GM12878 (cell line): Measurements from ENCODE around the gene TOMT. TPM values are rescaled to one million over a fixed set of nuclear protein-coding genes. Genes with fewer than 3 reads are reported as not detected.

Experiments
- ATAC-seq: fragments of 200-7000 bp; cut with Tn5 transposase; 3 replicates; pipeline ENCODE4 v1.9.1; 2020; ENCODE audit warnings: mild to moderate bottlenecking, moderate library complexity
- BruUV-seq: library from RNA; stranded (reverse); fragments of 400-500 nt; replicated peaks from 2 replicates; lab custom pipeline; 2021; lab: Mats Ljungman, UMichigan
- CTCF ChIA-PET: fragments of 300-600 bp; sonication (Branson Sonifier 250); formaldehyde crosslinking; extraction: SDS; loops from one replicate; lab custom pipeline; 2021; ENCODE audit warnings: inconsistent platforms; lab: Yijun Ruan, JAX
- POLR2A ChIA-PET: fragments of 350-600 bp; formaldehyde crosslinking; extraction: SDS; loops from one replicate; lab custom pipeline; 2021; ENCODE audit warnings: inconsistent platforms; lab: Charles Lee
- RAD21 ChIA-PET: fragments of 300-600 bp; sonication (Branson Sonifier 250); formaldehyde crosslinking; loops from one replicate; lab custom pipeline; 2023; ENCODE audit warnings: antibody characterized with exemption; ENCODE audit not compliant: unreplicated experiment; lab: Charles Lee
- SMC1A ChIA-PET: fragments of 300-600 bp; sonication (Branson Sonifier 250); formaldehyde crosslinking; loops from one replicate; lab custom pipeline; 2023; ENCODE audit not compliant: unreplicated experiment, uncharacterized antibody; lab: Charles Lee
- DNase-seq: peaks from one replicate; pipeline ENCODE4 v3.0.0-alpha.2; 2011; ENCODE audit warnings: low read depth, low spot score
- FAIRE-seq: peaks from 3 replicates; lab custom pipeline; 2011; peaks lifted over from hg19 to GRCh38; lab: Jason Lieb, UNC
- H2AFZ ChIP-seq: 2 replicates; pipeline ENCODE4 v1.6.0; 2011; ENCODE audit warnings: low read depth, low read length, control low read depth; ENCODE audit not compliant: control insufficient read depth
- H3K27ac ChIP-seq: 2 replicates; pipeline ENCODE4 v1.5.1; 2011; ENCODE audit warnings: control low read depth; ENCODE audit not compliant: control insufficient read depth, insufficient read depth
- H3K27me3 ChIP-seq, 2 experiments: replicated peaks in 1 of 2; 2 replicates each; pipeline versions ENCODE4 v1.6.0 to v1.6.1; 2011; ENCODE audit warnings: low read length in 1 of 2; ENCODE audit not compliant: control insufficient read depth in 2 of 2, insufficient read depth in 2 of 2
- H3K36me3 ChIP-seq, 2 experiments: 2 replicates each; pipeline ENCODE4 v1.5.1; 2011; ENCODE audit warnings: low read length in 1 of 2; ENCODE audit not compliant: control insufficient read depth in 2 of 2, insufficient read depth in 2 of 2
- H3K4me1 ChIP-seq: 2 replicates; pipeline ENCODE4 v1.6.1; 2011; ENCODE audit warnings: mild to moderate bottlenecking, low read length, moderate library complexity, mixed read lengths; ENCODE audit not compliant: control insufficient read depth, insufficient read depth
- H3K4me2 ChIP-seq: 2 replicates; pipeline ENCODE4 v1.6.0; 2011; ENCODE audit warnings: control low read depth; ENCODE audit not compliant: control insufficient read depth, insufficient read depth
- H3K4me3 ChIP-seq: fragments of 200-600 bp; sonication (generic); 2 replicates; pipeline ENCODE4 v1.5.1; 2016
- H3K79me2 ChIP-seq: 2 replicates; pipeline ENCODE4 v1.6.0; 2011; ENCODE audit warnings: low read length; ENCODE audit not compliant: control insufficient read depth, insufficient read depth
- H3K9ac ChIP-seq: 2 replicates; pipeline ENCODE4 v1.8.0; 2011; ENCODE audit warnings: low read length, control low read depth, mixed read lengths; ENCODE audit not compliant: control insufficient read depth, insufficient read depth
- H3K9me3 ChIP-seq: replicated peaks from 3 replicates; pipeline ENCODE4 v1.5.1; 2011; ENCODE audit warnings: mild to moderate bottlenecking, low read length; ENCODE audit not compliant: control insufficient read depth, insufficient read depth
- H4K20me1 ChIP-seq: 2 replicates; pipeline ENCODE4 v1.6.0; 2011; ENCODE audit not compliant: control insufficient read depth, insufficient read depth
- CBX5 ChIP-seq: sonication (generic); IDR thresholded peaks from 2 replicates; pipeline ENCODE4 v1.6.1; 2016; ENCODE audit warnings: low read depth, moderate library complexity, mild to moderate bottlenecking, inconsistent platforms
- EED ChIP-seq: sonication (generic); IDR thresholded peaks from 2 replicates; pipeline ENCODE4 v1.6.1; 2016; ENCODE audit warnings: antibody characterized with exemption, low read depth
- GABPA ChIP-seq: IDR thresholded peaks from 2 replicates; pipeline ENCODE4 v1.6.1; 2014; ENCODE audit warnings: antibody characterized with exemption, low read depth, mild to moderate bottlenecking, inconsistent platforms
- HDAC2 ChIP-seq: fragments of 200-600 bp; sonication (generic); IDR thresholded peaks from 2 replicates; pipeline ENCODE4 v1.6.1; 2017
- IKZF1 ChIP-seq: fragments of 450-650 bp; conservative IDR thresholded peaks from 2 replicates; pipeline ENCODE4 v1.6.1; 2017; ENCODE audit warnings: antibody characterized with exemption, mild to moderate bottlenecking
- JUNB ChIP-seq: IDR thresholded peaks from 2 replicates; pipeline ENCODE4 v1.6.1; 2016; ENCODE audit warnings: antibody characterized with exemption, mild to moderate bottlenecking
- MTA2 ChIP-seq: fragments of 450-650 bp; IDR thresholded peaks from 2 replicates; pipeline ENCODE4 v1.6.1; 2016; ENCODE audit warnings: low read depth, mild to moderate bottlenecking, moderate library complexity
- MYB ChIP-seq: fragments of 150-350 bp; IDR thresholded peaks from 2 replicates; pipeline ENCODE4 v1.6.1; 2014; ENCODE audit warnings: mild to moderate bottlenecking, low read depth, low read length, borderline replicate concordance
- NKRF ChIP-seq: fragments of 450-650 bp; conservative IDR thresholded peaks from 2 replicates; pipeline ENCODE4 v1.6.1; 2017; ENCODE audit warnings: mild to moderate bottlenecking, moderate library complexity
- NR2C2 ChIP-seq: IDR thresholded peaks from 2 replicates; pipeline ENCODE4 v1.6.1; 2011; ENCODE audit warnings: borderline replicate concordance, low read depth; ENCODE audit not compliant: control insufficient read depth, insufficient read length
- REST ChIP-seq: IDR thresholded peaks from 2 replicates; pipeline ENCODE4 v1.6.1; 2012; ENCODE audit warnings: mild to moderate bottlenecking, low read depth, low read length
- TAF1 ChIP-seq: IDR thresholded peaks from 2 replicates; pipeline ENCODE4 v1.6.1; 2011; ENCODE audit warnings: mild to moderate bottlenecking, low read depth, low read length, borderline replicate concordance
- YBX1 ChIP-seq: fragments of 450-650 bp; IDR thresholded peaks from 2 replicates; pipeline ENCODE4 v1.6.1; 2016; ENCODE audit warnings: antibody characterized with exemption
- ZBTB40 ChIP-seq: fragments of 450-650 bp; IDR thresholded peaks from 2 replicates; pipeline ENCODE4 v1.6.1; 2016; ENCODE audit warnings: mild to moderate bottlenecking, moderate library complexity, borderline replicate concordance
- ZNF217 ChIP-seq: fragments of 450-650 bp; IDR thresholded peaks from 2 replicates; pipeline ENCODE4 v1.6.1; 2017; ENCODE audit warnings: antibody characterized with exemption, mild to moderate bottlenecking
- ZNF274 ChIP-seq: IDR thresholded peaks from one replicate; pipeline ENCODE4 v1.8.0; 2011; ENCODE audit not compliant: insufficient read length, insufficient read depth
- WGBS: methylation state at CpG from one replicate; pipeline ENCODE4 v1.1.6; 2016; ENCODE audit warnings: low lambda C conversion rate; ENCODE audit not compliant: insufficient replicate concordance, insufficient coverage; ENCODE audit errors: missing lambda C conversion rate; 5-methylcytosine and 5-hydroxymethylcytosine counted together
- in situ Hi-C: fragments of 300-500 bp; cut with MboI; formaldehyde crosslinking; loops from 9 replicates; pipeline ENCODE4 v1.14.3; 2018; ENCODE audit warnings: mixed read lengths
- intact Hi-C: fragments of 100-400 bp; cut with micrococcal nuclease; formaldehyde crosslinking; loops from one replicate; pipeline ENCODE4 v1.14.2; 2022; ENCODE audit not compliant: unreplicated experiment
- polyA plus RNA-seq, 11 experiments: library from polyadenylated mRNA; depleted of rRNA in 4 of 11; unstranded in 6 of 11; stranded (reverse) in 5 of 11; fragments of >200 nt; fragmentation: Nextera tagmentation in 4 of 11; fragmentation: Illumina TruSeq in 1 of 11; extraction: Ambion mirVana in 4 of 11; extraction: Trizol in 1 of 11; gene quantifications; 1 replicate in 1 of 11; 2 replicates in 10 of 11; pipeline versions ENCODE4 v1.2.1 to v1.2.3, GENCODE V29; 2011 to 2016; ENCODE audit warnings: inconsistent platforms in 2 of 11, missing spikeins in 2 of 11, low read depth in 1 of 11
- total RNA-seq, 4 experiments: library from RNA; depleted of rRNA in 3 of 4; stranded (reverse); fragments of >200 nt in 3 of 4; fragmentation: Illumina TruSeq in 1 of 4; extraction: Trizol in 1 of 4; gene quantifications; 2 replicates each; pipeline versions ENCODE4 v1.2.1 to v1.2.3, GENCODE V29; 2013 to 2021

TOMT gene
- total and polyA plus RNA-seq, 10 of the 15 experiments (the other 5 are each of a cell fraction or from before 2014, with no cell fraction given): not detected

GRCh38 chr11:72079819-72080325, 25.9 kb upstream of the TOMT start:
- no peaks in the 10 kb centered on the region for H4K20me1 ChIP-seq
- CTCF ChIA-PET: interaction anchor here (2.9 kb wide), 1 partner anchor 11 kb away, joined by 21 read pairs; no protein-coding TSS in a partner anchor
- peak overlapping the region; percentile 90 for H2AFZ ChIP-seq
- peak; percentile 6 for ATAC-seq
- H3K4me2 ChIP-seq: peak overlapping the region; percentile 46; the same call in 1 of the 2 replicates
- no peak for FAIRE-seq
- POLR2A ChIA-PET: interaction anchor here (0.6 to 1.4 kb wide), 3 partner anchors 36 to 97 kb away, joined by 3 to 4 read pairs (median 3); no protein-coding TSS in a partner anchor
- SMC1A ChIA-PET: interaction anchor here (0.6 kb wide), 1 partner anchor 40 kb away, joined by 3 read pairs; no protein-coding TSS in a partner anchor
- DNase-seq: no peak
- H3K79me2 ChIP-seq: peaks cover 47% of the 10 kb centered on the region
- in situ Hi-C loops: no loop called here
- RAD21 ChIA-PET: no interaction called here
- H3K4me1 ChIP-seq: peaks cover 16% of the 10 kb centered on the region
- H3K27ac ChIP-seq: peak overlapping the region; percentile 78
- WGBS: under 1% methylated on average over 14 of the region's 16 CpGs
- no peaks in the 10 kb centered on the region for H3K27me3 ChIP-seq
- H3K36me3 ChIP-seq: 0 out of 4 replicates have a peak, but pooled peaks cover 0 to 2% of the 10 kb centered on the region in 2 experiments
- peak overlapping the region; percentile 77 for H3K4me3 ChIP-seq
- TF ChIP-seq GABPA (no peak), YBX1 (no peak), EED (no peak), MTA2 (no peak), MYB (no peak), HDAC2 (no peak), JUNB (no peak), CBX5 (no peak), NKRF (no peak), IKZF1 (no peak), ZNF274 (no peak), TAF1 (no peak), REST (no peak), ZBTB40 (no peak), NR2C2 (no peak), ZNF217 (no peak)
- TF ChIP-seq, all 136 proteins: peak for 0
- intact Hi-C loops: loop anchor here (1.0 to 2.0 kb wide), 2 partner anchors 23 to 39 kb away; partner anchors contain the start of gene LAMTOR1
- Histone ChIP-seq H3K9me3 (no peaks in the 10 kb centered on the region), H3K9ac (peak overlapping the region; percentile 72)
- no TSS peak for BruUV-seq
